ENCODE results near the gene ZHX3. TPM values are rescaled to one million over a fixed set of nuclear protein-coding genes. Genes with fewer than 3 reads are reported as not detected.

The ZHX3 gene
- total RNA-seq, 2 experiments from 2014 or later, result 12.8 to 15.4 TPM

DNA sequence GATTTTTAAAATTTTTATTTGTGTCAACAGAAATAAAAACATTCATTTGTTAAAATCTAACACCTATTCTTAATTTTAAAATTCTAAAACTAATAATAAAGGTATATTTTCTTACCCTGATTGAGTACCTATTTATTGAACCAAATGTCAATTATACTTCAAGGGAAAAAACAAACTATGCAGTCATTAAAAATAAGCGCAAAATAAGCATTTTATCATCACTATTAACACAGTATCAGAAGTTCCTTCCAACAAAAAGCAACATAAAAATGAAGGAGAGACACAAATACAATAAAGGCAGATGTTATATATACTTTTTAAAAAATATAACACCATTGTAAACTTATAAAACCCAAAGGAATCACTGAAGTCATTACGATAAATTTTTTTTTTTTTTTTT is 52.7 kb downstream of the ZHX3 start:
- H3K27me3 Mint-ChIP-seq, result no peaks in the 10 kb centered on the region
- ATAC-seq (no peak), DNase-seq (no peak)
- ChIA-PET CTCF (no interaction called here), POLR2A (no interaction called here)
- H3K4me1 Mint-ChIP-seq, result no peaks in the 10 kb centered on the region
- intact Hi-C loops (cut with DNase I, micrococcal nuclease), result no loop called here
- no peaks in the 10 kb centered on the region for H3K9me3 Mint-ChIP-seq (ENCODE audit: low read depth)
- H3K36me3 Mint-ChIP-seq (ENCODE audit: low read depth), result peaks cover 11% of the 10 kb centered on the region
- no peak overlapping the region for H3K4me3 Mint-ChIP-seq
- no peak overlapping the region for H3K27ac Mint-ChIP-seq

DNA sequence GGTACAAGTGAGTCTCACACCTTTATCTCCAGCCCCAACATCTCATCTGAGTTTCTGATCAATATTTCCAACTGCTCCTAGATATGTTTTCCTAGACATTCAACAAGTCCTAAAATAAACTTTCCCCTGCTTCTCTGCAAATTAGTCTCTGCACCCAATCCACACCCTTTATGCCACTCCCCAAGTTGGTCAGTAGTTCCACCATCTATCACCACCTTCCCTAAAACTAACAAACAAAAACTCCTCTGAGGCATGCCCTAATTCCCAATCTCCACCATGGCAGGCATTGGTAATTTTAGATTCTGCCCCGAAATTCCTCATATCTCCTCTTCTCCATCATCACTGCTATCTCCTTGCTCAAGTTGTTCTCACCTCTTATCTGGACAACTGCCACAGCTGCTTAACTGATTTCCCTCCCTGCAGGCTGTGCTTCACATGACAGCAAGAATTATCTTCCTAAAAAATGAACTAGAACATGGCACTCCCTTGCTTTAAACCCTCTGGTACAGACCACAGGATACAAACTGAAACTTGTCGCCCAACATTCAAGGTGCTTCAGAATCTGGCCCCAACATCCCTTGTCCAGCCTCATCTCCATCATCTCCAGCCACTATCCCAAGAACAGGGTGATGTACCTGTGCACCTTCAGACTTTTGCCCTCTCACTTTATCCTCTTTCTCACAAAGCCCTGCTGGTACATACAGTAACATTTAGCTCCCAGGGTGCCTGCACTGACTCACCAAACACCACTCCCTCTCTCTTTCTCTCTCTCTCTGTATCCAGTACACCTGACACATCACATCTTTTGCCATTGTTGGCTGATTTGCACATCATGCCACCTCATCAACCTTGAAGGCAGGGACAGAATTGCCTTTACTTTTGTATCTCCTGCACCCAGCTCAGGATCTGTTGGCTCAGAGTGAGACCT is 55.5 kb downstream of the ZHX3 start:
- H3K9me3 Mint-ChIP-seq (ENCODE audit: low read depth), result no peaks in the 10 kb centered on the region
- H3K27ac Mint-ChIP-seq, result no peak overlapping the region
- CTCF ChIA-PET, result interaction anchor here (0.6 to 1.6 kb wide), 3 partner anchors 10 to 51 kb away, joined by 3 to 6 read pairs (median 4); no protein-coding TSS in a partner anchor
- no peak overlapping the region for H3K4me3 Mint-ChIP-seq
- POLR2A ChIA-PET, result no interaction called here
- intact Hi-C loops (cut with DNase I, micrococcal nuclease), result no loop called here
- no peaks in the 10 kb centered on the region for H3K4me1 Mint-ChIP-seq
- ATAC-seq, result peak; percentile 36
- peak; percentile 6 for DNase-seq
- peaks cover 2% of the 10 kb centered on the region for H3K36me3 Mint-ChIP-seq (ENCODE audit: low read depth)
- no peaks in the 10 kb centered on the region for H3K27me3 Mint-ChIP-seq

DNA sequence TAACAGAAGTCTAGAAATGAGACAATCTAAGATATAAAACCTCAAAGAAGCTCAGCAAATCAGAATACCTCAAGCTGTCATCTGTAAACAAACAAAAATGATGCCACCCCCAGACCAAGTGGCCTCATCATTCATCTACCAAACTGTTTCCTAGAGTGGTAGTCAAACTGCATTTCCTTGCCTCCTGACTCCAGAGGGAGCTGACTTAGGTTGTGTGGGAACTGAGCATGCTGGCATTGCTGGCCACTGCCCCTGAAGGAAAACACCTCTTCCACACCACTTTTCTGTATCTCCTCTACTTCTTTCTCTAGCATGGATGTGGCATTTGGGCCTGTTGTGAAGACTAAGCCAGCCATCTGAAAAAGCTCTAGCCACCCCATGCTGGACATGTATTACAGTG is 56.3 kb downstream of the ZHX3 start:
- intact Hi-C loops (cut with DNase I, micrococcal nuclease), result no loop called here
- POLR2A ChIA-PET, result no interaction called here
- no peaks in the 10 kb centered on the region for H3K9me3 Mint-ChIP-seq (ENCODE audit: low read depth)
- DNase-seq (no peak), ATAC-seq (no peak)
- no peaks in the 10 kb centered on the region for H3K4me1 Mint-ChIP-seq
- H3K4me3 Mint-ChIP-seq, result no peak overlapping the region
- peaks cover 2% of the 10 kb centered on the region for H3K36me3 Mint-ChIP-seq (ENCODE audit: low read depth)
- H3K27ac Mint-ChIP-seq, result no peak overlapping the region
- CTCF ChIA-PET, result interaction anchor here (1.6 kb wide), 1 partner anchor 11 kb away, joined by 4 read pairs; no protein-coding TSS in a partner anchor
- H3K27me3 Mint-ChIP-seq, result no peaks in the 10 kb centered on the region

DNA sequence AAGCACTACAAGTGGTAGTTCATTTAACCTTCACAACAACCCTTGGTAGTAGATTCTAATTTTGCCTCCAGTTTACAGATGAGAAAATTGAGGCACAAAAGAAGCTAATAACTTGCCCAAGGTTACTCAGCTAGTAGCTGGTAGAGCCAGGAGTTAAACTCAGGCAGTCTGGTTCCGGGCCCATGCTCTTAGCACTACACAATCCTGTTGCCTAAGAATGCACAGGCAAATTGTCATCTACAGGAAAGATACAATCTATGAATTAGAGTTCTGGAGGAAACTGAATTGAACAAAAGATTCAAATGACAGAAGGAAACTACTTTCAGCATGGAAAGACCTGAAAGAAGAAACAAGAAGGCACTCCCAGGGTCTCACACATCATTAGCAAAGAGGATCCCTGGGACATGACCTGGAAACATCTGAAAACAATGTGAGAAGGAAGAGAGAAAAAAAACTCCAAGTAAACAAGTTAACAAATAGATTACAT is 56.8 kb downstream of the ZHX3 start:
- intact Hi-C loops (cut with DNase I, micrococcal nuclease), result no loop called here
- no peak for DNase-seq
- no peak overlapping the region for H3K4me3 Mint-ChIP-seq
- CTCF ChIA-PET, result interaction anchor here (1.6 kb wide), 1 partner anchor 11 kb away, joined by 4 read pairs; no protein-coding TSS in a partner anchor
- no peaks in the 10 kb centered on the region for H3K9me3 Mint-ChIP-seq (ENCODE audit: low read depth)
- H3K4me1 Mint-ChIP-seq, result no peaks in the 10 kb centered on the region
- no peaks in the 10 kb centered on the region for H3K27me3 Mint-ChIP-seq
- H3K36me3 Mint-ChIP-seq (ENCODE audit: low read depth), result no peaks in the 10 kb centered on the region
- no peak for ATAC-seq
- H3K27ac Mint-ChIP-seq, result no peak overlapping the region
- POLR2A ChIA-PET, result interaction anchor here (0.6 kb wide), 1 partner anchor 56 kb away, joined by 4 read pairs; no protein-coding TSS in a partner anchor

DNA sequence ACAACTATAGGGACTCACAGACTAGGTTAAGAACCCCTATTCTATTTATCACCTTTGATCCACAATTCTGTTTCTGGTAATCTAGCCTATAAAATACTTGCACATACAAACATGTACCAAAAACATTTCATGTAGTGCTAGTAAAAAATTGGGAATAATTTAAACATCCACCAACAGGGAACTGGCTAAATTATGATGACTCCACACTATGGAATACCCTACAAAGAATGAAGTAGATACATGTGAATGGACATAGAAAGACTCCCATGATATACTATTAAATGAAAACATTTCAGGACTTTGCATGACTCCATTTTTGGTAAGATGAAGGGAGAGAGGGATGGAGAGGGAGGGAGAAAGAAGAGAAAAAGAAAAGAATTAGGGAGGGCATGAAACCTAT is 58.2 kb downstream of the ZHX3 start:
- Mint-ChIP-seq H3K27me3 (no peaks in the 10 kb centered on the region), H3K4me1 (no peaks in the 10 kb centered on the region), H3K4me3 (no peak overlapping the region), H3K36me3 (ENCODE audit: low read depth) (no peaks in the 10 kb centered on the region), H3K27ac (no peak overlapping the region), H3K9me3 (ENCODE audit: low read depth) (no peaks in the 10 kb centered on the region)
- intact Hi-C loops (cut with DNase I, micrococcal nuclease), result no loop called here
- ChIA-PET CTCF (no interaction called here), POLR2A (no interaction called here)
- DNase-seq, result no peak
- no peak for ATAC-seq

DNA sequence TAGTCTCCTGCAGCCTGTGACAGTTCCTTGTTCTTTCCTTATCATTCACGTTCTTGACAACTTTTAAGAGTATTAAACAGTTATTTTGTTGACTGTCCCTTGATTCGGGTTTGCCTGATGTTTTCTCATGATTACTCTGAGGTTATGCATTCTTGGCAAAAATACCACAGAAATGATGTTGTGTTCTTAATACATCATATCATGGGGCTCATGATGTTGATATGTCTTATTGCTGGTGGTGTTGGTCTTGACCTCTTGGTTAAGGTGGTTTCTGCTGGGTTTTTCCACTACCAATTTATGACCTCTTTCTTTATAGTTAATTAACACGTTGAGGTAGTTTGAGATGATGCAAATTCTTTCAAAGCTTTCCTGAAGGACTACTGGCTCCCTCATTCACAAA is 59.1 kb downstream of the ZHX3 start:
- Mint-ChIP-seq H3K27me3 (no peaks in the 10 kb centered on the region), H3K9me3 (ENCODE audit: low read depth) (no peaks in the 10 kb centered on the region), H3K4me3 (no peak overlapping the region), H3K36me3 (ENCODE audit: low read depth) (no peaks in the 10 kb centered on the region), H3K4me1 (no peaks in the 10 kb centered on the region), H3K27ac (no peak overlapping the region)
- ATAC-seq, result no peak
- intact Hi-C loops (cut with DNase I, micrococcal nuclease), result no loop called here
- POLR2A ChIA-PET, result no interaction called here
- CTCF ChIA-PET, result no interaction called here
- DNase-seq, result no peak

DNA sequence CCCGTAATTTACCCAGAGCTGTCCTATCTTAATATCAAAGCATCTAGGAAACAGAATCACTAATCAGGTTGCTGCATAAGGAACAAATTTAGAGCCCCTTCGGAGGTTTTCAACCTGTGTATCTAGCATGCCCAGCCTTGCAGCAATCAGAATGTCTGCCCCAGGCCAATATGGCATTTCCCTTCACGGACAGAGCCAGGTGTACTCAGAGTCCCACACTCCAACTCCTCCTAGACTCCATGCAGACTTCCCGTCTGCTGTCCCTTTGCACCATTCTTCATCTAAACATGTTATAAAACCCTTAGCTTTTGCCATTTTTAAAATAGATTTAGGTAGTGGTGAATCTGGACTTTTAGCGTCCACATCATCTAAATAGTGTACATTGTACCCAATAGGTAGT is 61.0 kb downstream of the ZHX3 start:
- H3K27me3 Mint-ChIP-seq, result no peaks in the 10 kb centered on the region
- intact Hi-C loops (cut with DNase I, micrococcal nuclease), result no loop called here
- no peak overlapping the region for H3K27ac Mint-ChIP-seq
- ATAC-seq (no peak), DNase-seq (no peak)
- no peaks in the 10 kb centered on the region for H3K36me3 Mint-ChIP-seq (ENCODE audit: low read depth)
- POLR2A ChIA-PET, result no interaction called here
- H3K4me3 Mint-ChIP-seq, result no peak overlapping the region
- no peaks in the 10 kb centered on the region for H3K4me1 Mint-ChIP-seq
- CTCF ChIA-PET, result no interaction called here
- no peaks in the 10 kb centered on the region for H3K9me3 Mint-ChIP-seq (ENCODE audit: low read depth)

DNA sequence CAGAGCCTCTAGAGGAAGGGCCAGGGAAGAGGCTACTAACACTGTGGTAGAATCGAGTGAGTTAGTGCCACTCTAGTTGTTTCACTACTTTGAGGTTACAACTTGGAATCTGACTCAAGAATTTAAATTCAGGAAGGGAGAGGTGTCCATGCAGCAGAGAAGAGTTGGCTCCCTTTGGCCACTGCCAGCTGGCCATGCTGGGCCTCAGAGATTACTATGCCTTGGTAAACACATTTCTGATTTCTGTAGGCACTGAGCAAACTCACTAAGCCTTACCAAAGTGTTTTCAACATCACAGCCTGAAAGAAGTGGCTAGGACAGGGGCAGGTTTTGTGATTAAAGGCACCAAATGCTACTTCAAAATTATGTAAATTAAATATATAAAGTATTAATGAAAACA is 61.9 kb downstream of the ZHX3 start:
- ChIA-PET POLR2A (no interaction called here), CTCF (no interaction called here)
- intact Hi-C loops (cut with DNase I, micrococcal nuclease), result no loop called here
- no peak for DNase-seq
- Mint-ChIP-seq H3K4me3 (no peak overlapping the region), H3K9me3 (ENCODE audit: low read depth) (no peaks in the 10 kb centered on the region), H3K36me3 (ENCODE audit: low read depth) (no peaks in the 10 kb centered on the region), H3K27me3 (no peaks in the 10 kb centered on the region), H3K4me1 (no peaks in the 10 kb centered on the region), H3K27ac (no peak overlapping the region)
- ATAC-seq, result no peak

DNA sequence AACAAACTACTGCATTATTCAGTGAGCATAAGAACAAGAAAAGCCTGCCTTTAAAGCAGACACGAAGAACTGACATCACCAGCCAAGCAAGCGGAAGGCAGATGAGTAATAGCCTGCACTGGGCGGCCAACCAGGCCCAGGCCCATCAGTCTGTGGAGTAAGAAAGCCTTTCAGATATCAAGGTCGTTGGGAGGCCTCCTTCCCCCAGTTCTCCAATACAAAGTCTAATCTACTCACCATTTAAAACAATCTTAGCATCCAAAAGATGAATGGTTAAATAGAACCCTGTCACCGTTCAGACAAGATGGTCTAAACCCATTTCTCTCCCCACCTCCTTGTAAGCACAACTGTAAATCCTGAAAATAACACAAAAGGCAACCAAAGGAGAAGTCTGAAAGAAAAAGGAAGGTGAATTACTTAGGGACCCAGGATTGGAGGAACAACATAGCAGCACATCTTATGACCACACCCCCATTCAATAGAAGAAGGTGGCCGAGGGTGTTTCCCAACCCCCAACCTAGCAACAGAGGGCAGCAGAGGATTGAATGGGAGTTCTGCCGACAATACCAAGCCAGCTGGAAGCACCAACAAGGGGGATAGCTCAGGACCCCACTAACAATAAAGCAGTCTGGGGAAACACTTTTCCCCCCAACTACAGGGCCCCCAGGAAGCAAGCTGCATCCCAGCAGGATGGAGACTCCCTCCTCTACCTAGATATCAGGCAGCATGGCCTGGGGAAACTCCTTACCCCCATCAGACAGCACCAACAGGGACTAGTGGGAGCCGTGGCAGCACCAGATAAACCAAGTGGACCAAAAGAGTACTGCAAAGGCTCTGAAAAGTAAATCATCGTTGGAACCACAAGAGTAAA is 67.9 kb downstream of the ZHX3 start:
- no peak for DNase-seq
- no peak for ATAC-seq
- no peaks in the 10 kb centered on the region for H3K9me3 Mint-ChIP-seq (ENCODE audit: low read depth)
- H3K27ac Mint-ChIP-seq, result no peak overlapping the region
- H3K36me3 Mint-ChIP-seq (ENCODE audit: low read depth), result no peaks in the 10 kb centered on the region
- intact Hi-C loops (cut with DNase I, micrococcal nuclease), result no loop called here
- H3K4me1 Mint-ChIP-seq, result peaks cover 3% of the 10 kb centered on the region
- no peaks in the 10 kb centered on the region for H3K27me3 Mint-ChIP-seq
- ChIA-PET CTCF (interaction anchor here (0.6 to 1.7 kb wide), 5 partner anchors 15 to 286 kb away, joined by 3 read pairs; no protein-coding TSS in a partner anchor), POLR2A (interaction anchor here (0.6 kb wide), 1 partner anchor 161 kb away, joined by 4 read pairs; no protein-coding TSS in a partner anchor)
- no peak overlapping the region for H3K4me3 Mint-ChIP-seq

DNA sequence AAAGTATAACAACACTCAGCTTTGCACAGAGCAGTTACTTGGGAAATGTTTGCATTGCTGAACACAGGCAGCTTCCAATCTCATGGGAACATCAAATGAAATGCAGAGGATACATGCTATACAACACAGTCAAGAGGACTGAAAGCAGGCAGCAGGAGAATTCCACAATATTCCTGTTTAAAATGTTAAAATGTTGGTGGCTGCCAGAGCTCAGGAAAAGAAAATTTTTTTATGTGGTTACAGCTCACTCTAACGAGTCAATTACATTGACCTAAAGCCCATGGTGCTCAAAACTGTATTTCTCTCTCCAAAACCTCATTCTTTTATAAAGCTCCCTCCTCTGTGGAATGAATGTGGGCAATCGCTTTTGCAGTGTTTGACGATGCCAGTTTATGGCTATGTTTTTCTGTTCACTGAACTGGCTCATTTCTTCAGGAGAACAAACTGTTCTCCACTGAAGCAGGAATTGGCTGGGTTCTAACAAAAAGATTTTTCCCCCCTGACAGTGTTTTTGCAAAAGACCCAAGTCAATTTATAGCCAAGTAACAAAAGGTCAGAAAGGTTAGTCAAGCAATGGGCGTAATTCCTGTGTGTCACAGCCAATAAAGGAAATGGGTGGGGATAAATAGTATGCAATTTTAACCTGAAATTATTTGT is 69.0 kb downstream of the ZHX3 start:
- POLR2A ChIA-PET, result no interaction called here

More for the DNA sequence above, 69.0 kb downstream of the ZHX3 start:
- no peaks in the 10 kb centered on the region for H3K9me3 Mint-ChIP-seq (ENCODE audit: low read depth)
- CTCF ChIA-PET, result interaction anchor here (0.7 kb wide), 1 partner anchor 15 kb away, joined by 3 read pairs; no protein-coding TSS in a partner anchor
- no peaks in the 10 kb centered on the region for H3K36me3 Mint-ChIP-seq (ENCODE audit: low read depth)
- H3K27me3 Mint-ChIP-seq, result no peaks in the 10 kb centered on the region
- intact Hi-C loops (cut with DNase I, micrococcal nuclease), result no loop called here
- no peak overlapping the region for H3K4me3 Mint-ChIP-seq
- peaks cover 5% of the 10 kb centered on the region for H3K4me1 Mint-ChIP-seq
- ATAC-seq, result no peak
- DNase-seq, result no peak
- H3K27ac Mint-ChIP-seq, result no peak overlapping the region
